ENCODE measurements around the gene CX3CL1. TPM values are rescaled to one million over a fixed set of nuclear protein-coding genes. Genes with fewer than 3 reads are reported as not detected.

CX3CL1 gene
- total RNA-seq, 1 experiment from 2014 or later, result 0.15 TPM

DNA sequence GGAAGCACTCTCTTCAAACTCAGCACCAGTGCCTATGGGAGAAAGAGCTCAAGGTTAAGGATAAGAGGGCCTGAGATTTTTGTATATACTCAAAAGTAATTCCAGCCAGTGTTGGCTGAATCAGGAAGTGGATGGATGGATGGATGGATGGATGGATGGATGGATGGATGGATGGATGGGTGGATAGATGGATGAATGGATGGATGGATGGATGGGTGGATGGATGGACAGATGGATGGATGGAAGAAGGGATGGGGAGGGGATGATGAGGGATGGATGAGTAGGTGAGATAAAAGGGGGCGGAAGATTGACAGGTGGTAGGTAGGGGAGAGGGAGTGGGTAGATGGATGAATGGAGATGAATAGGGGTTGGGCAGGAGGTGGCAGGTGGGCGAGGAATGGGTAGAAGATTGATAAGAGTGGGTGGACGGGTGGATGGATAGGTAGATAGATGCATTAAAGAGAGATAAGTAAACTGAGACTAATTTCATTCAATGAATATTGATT, 4.1 kb downstream of the CX3CL1 start:
- Histone ChIP-seq H3K9me2 (ENCODE audit: insufficient read depth) (no peaks in the 10 kb centered on the region), H3K4me1 (ENCODE audit: control insufficient read depth in 1 of 2, insufficient read depth in 2 of 2, low read length in 2 of 2) (peaks cover 2 to 18% of the 10 kb centered on the region in 2 experiments; a peak in 3 of 4 replicates), H2AFZ (ENCODE audit: low read depth, low read length, poor library complexity, severe bottlenecking) (no peak overlapping the region), H3K9me3 (ENCODE audit: control insufficient read depth in 1 of 2, insufficient read depth in 1 of 2, low read depth in 1 of 2, low read length in 2 of 2) (no peaks in the 10 kb centered on the region), H3K27me3 (ENCODE audit: insufficient read depth, low read length) (no peaks in the 10 kb centered on the region), H3K9ac (ENCODE audit: low read length) (no peak overlapping the region), H3K27ac (ENCODE audit: low read depth, low read length) (no peak overlapping the region), H3K79me2 (ENCODE audit: insufficient read depth, low read length) (no peaks in the 10 kb centered on the region), H4K20me1 (ENCODE audit: insufficient read depth) (no peaks in the 10 kb centered on the region), H3K4me2 (ENCODE audit: low read length) (no peak overlapping the region), H3K36me3 (ENCODE audit: control insufficient read depth in 1 of 2, insufficient read depth in 2 of 2, low read length in 2 of 2) (no peaks in the 10 kb centered on the region), H3K4me3 (replicated peaks in 1 of 2; ENCODE audit: low read depth in 1 of 2, low read length in 2 of 2) (no peak overlapping the region)
- no TSS peak for BruUV-seq (replicated peaks)
- POLR2A ChIA-PET, result no interaction called here
- DNase-seq (ENCODE audit: low read depth, low spot score) (no peak), ATAC-seq (no peak)
- RAD21 ChIA-PET (ENCODE audit: low non-redundant PET in 1 of 2, low total read pairs in 2 of 2, uncharacterized antibody in 2 of 2, unreplicated experiment in 2 of 2), result no interaction called here
- CTCF ChIA-PET, result no interaction called here
- intact Hi-C loops (cut with micrococcal nuclease), result no loop called here
- TF ChIP-seq CEBPB (IDR thresholded peaks at IDR 0.05; ENCODE audit: low read depth) (no peak), FOSL1 (IDR thresholded peaks at IDR 0.05; ENCODE audit: low read depth) (no peak), SP1 (IDR thresholded peaks at IDR 0.05; ENCODE audit: low read depth) (no peak), CBX3 (IDR thresholded peaks at IDR 0.05; ENCODE audit: low read depth) (no peak), EZH2phosphoT487 (IDR thresholded peaks at IDR 0.05; ENCODE audit: borderline replicate concordance) (no peak), SRF (IDR thresholded peaks at IDR 0.05; ENCODE audit: low read depth) (no peak), CTCF (IDR thresholded peaks at IDR 0.05 in 2 of 3, conservative IDR thresholded peaks at IDR 0.05 in 1 of 3; ENCODE audit: borderline replicate concordance in 1 of 3, insufficient read depth in 1 of 3, low read depth in 2 of 3, low read length in 2 of 3) (no peak), ZFX (IDR thresholded peaks at IDR 0.05) (no peak), EGR1 (IDR thresholded peaks at IDR 0.05; ENCODE audit: low read depth) (no peak), SIN3A (IDR thresholded peaks at IDR 0.05; ENCODE audit: low read depth) (no peak), ATF3 (IDR thresholded peaks at IDR 0.05) (no peak), ELF1 (IDR thresholded peaks at IDR 0.05; ENCODE audit: borderline replicate concordance, low read depth) (no peak), POLR2A (IDR thresholded peaks at IDR 0.05; ENCODE audit: borderline replicate concordance, extremely low read depth, insufficient read depth, insufficient read length) (no peak)

All from HCT116 (cell line).